Effector CD8-positive, alpha-beta T cell (primary cell): ENCODE measurements around the gene PCDHGA4.
"Not testable (repeated sequence)": the region's sequence is repeated elsewhere in the genome, so short reads cannot be mapped to it uniquely, and the experiment has no call there.

Experiments used
- DNase-seq: peaks from one replicate; lab custom pipeline; 2025; lab: John Stamatoyannopoulos, UW

The PCDHGA4 gene

DNA sequence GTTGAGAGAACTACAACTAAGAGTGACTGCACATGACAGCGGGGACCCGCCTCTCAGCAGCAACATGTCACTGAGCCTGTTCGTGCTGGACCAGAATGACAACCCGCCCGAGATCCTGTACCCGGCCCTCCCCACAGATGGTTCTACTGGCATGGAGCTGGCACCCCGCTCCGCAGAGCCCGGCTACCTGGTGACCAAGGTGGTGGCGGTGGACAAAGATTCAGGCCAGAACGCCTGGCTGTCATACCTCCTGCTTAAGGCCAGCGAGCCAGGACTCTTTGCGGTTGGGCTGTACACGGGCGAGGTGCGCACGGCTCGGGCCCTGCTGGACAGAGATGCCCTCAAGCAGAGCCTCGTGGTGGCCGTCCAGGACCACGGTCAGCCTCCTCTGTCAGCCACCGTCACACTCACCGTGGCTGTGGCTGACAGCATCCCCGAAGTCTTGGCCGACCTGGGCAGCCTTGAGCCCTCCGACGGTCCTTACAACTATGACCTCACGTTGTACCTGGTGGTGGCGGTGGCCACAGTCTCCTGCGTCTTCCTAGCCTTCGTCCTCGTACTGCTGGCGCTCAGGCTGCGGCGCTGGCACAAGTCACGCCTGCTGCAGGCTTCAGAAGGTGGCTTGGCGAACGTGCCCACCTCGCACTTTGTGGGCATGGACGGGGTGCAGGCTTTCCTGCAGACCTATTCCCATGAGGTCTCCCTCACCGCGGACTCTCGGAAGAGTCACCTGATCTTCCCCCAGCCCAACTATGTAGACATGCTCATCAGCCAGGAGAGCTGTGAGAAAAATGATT is 29.8 kb downstream of the PCDHGA4 start:
- DNase-seq = no peak

DNA sequence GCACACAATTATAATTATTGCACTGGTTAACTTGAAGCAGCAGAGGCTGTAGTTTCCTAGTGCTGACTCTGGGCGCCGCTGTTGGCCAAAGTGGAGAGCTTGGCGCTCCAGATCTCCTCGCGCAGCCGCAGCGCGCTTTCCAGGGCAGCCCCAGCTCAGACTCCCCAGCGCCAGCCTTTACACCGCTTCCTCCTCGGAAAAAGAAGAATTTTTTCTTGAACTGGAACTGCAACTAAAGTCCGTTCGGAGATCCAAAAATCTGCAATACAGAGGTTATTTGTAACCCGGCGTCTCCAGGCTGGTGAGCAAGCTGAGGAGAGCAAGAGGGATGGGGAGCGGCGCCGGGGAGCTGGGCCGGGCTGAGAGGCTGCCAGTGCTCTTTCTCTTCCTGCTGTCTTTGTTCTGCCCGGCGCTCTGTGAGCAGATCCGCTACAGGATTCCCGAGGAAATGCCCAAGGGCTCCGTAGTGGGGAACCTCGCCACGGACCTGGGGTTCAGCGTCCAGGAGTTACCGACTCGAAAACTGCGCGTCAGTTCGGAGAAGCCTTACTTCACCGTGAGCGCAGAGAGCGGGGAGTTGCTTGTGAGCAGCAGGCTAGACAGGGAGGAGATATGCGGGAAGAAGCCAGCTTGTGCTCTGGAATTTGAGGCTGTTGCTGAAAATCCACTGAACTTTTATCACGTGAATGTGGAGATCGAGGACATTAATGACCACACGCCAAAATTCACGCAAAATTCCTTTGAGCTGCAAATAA is 32.9 kb downstream of the PCDHGA4 start, which contains the start of gene PCDHGB4:
Gene PCDHGB4 (plus strand): TSS at position 142 of the 755 bp plus-strand sequence. CDS start 187 bp downstream, at position 329.
- not testable (repeated sequence) for DNase-seq

GRCh38 chr5:141388661-141389060 is 33.8 kb downstream of the PCDHGA4 start:
- DNase-seq = no peak

DNA sequence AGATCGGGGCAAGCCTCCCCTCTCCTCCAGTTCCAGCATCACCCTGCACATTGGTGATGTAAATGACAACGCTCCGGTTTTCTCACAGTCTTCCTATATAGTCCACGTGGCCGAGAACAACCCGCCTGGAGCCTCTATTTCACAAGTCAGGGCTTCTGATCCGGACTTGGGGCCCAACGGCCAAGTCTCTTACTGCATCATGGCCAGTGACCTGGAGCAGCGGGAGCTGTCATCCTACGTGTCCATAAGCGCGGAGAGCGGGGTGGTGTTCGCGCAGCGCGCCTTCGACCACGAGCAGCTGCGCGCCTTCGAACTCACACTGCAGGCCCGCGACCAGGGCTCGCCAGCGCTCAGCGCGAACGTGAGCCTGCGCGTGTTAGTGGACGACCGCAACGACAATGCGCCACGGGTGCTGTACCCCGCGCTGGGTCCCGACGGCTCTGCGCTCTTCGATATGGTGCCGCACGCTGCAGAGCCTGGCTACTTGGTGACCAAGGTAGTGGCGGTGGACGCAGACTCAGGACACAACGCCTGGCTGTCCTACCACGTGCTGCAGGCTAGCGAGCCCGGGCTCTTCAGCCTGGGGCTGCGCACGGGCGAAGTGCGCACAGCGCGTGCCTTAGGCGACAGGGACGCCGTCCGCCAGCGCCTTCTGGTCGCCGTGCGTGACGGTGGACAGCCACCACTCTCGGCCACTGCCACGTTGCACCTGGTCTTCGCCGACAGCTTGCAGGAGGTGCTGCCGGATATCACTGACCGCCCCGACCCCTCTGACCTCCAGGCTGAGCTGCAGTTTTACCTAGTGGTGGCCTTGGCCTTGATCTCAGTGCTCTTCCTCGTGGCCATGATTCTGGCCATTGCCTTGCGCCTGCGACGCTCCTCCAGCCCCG is 34.6 kb downstream of the PCDHGA4 start:
- no peak for DNase-seq

DNA sequence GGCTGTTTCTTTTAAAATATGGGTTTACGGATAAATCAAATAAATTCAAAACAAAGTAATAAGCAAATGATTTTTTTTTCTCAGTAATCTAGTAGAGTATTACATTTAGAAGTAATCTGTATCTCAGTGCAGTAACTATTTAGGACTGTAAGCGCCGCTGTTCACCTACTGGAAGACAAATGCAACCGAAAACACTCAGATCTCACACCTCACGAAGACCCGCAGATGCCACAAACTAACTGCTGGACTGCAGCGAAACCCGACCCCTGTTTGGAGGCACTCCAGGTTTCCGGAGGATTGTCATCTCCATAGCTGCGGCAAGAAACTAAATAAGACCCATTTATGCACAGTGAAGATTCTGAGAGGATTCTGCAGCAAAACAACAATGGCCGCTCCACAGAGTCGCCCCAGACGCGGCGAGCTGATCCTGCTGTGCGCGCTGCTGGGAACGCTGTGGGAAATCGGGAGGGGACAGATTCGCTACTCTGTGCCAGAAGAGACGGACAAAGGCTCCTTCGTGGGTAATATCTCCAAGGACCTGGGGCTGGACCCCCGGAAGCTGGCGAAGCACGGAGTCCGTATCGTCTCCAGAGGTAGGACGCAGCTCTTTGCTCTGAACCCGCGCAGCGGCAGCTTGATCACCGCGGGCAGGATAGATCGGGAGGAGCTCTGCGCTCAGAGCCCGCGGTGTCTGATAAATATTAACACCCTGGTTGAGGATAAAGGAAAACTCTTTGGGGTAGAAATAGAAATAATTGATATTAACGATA is 37.8 kb downstream of the PCDHGA4 start, which contains the start of gene PCDHGA8:
Gene PCDHGA8 (plus strand): TSS at position 205 of the 770 bp plus-strand sequence. CDS start 181 bp downstream, at position 386.
- DNase-seq = no peak

- no peak for DNase-seq
Measured at GRCh38 chr5:141393267-141393666, 38.4 kb downstream of the PCDHGA4 start.

DNA sequence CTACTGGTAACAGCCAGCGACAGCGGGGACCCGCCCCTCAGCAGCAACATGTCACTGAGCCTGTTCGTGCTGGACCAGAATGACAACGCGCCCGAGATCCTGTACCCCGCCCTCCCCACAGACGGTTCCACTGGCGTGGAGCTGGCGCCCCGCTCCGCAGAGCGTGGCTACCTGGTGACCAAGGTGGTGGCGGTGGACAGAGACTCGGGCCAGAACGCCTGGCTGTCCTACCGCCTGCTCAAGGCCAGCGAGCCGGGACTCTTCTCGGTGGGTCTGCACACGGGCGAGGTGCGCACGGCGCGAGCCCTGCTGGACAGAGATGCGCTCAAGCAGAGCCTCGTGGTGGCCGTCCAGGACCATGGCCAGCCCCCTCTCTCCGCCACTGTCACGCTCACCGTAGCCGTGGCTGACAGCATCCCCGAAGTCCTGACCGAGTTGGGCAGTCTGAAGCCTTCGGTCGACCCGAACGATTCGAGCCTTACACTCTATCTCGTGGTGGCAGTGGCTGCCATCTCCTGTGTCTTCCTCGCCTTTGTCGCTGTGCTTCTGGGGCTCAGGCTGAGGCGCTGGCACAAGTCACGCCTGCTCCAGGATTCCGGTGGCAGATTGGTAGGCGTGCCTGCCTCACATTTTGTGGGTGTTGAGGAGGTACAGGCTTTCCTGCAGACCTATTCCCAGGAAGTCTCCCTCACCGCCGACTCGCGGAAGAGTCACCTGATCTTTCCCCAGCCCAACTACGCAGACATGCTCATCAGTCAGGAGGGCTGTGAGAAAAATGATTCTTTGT is 39.8 kb downstream of the PCDHGA4 start:
- DNase-seq = not testable (repeated sequence)

DNA sequence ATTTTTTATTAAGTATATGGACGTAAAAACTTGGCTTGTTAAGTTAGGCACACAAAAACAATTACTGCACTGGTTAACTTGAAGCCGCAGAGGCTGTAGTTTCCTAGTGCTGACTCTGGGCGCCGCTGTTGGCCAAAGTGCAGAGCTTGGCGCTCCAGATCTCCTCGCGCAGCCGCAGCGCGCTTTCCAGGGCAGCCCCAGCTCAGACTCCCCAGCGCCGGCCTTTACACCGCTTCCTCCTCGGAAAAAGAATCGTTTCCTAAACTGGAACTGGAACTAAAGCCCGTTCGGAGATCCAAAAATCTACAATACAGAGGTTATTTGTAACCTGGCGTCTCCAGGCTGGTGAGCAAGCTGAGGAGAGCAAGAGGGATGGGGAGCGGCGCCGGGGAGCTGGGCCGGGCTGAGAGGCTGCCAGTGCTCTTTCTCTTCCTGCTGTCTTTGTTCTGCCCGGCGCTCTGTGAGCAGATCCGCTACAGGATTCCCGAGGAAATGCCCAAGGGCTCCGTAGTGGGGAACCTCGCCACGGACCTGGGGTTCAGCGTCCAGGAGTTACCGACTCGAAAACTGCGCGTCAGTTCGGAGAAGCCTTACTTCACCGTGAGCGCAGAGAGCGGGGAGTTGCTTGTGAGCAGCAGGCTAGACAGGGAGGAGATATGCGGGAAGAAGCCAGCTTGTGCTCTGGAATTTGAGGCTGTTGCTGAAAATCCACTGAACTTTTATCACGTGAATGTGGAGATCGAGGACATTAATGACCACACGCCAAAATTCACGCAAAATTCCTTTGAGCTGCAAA is 43.1 kb downstream of the PCDHGA4 start, which contains the start of gene PCDHGB5:
Gene PCDHGB5 (plus strand): TSS at position 192 of the 796 bp plus-strand sequence. CDS start 181 bp downstream, at position 373.
- DNase-seq = not testable (repeated sequence)

DNA sequence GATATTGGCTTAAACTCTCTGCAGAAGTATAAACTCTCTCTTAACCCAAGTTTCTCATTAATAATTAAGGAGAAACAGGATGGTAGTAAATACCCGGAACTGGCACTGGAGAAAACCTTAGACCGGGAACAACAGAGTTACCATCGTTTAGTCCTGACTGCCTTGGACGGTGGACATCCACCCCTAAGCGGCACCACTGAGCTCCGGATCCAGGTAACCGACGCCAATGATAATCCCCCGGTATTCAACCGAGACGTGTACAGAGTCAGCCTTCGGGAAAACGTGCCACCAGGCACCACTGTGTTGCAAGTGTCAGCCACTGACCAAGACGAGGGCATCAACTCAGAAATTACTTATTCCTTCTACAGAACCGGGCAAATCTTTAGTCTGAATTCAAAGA is 43.8 kb downstream of the PCDHGA4 start:
- DNase-seq = no peak

- no peak for DNase-seq
Measured at GRCh38 chr5:141399555-141400258, 44.9 kb downstream of the PCDHGA4 start.

GRCh38 chr5:141402553-141403243 is 47.9 kb downstream of the PCDHGA4 start, which contains the start of gene PCDHGA9:
TSS of gene PCDHGA9 (plus strand) at chr5:141402778. CDS start at chr5:141402953, 175 bp downstream.
- no peak for DNase-seq

GRCh38 chr5:141403387-141403786 is 48.6 kb downstream of the PCDHGA4 start:
- DNase-seq = no peak
